HEK293T (cell line): ENCODE data around the gene MINDY4.

ENCODE experiments used
- CTBP1 ChIP-seq: fragments of 450-650 bp; IDR thresholded peaks from 2 replicates; pipeline ENCODE4 v1.6.1; 2016; ENCODE audit warnings: borderline replicate concordance
- FOXM1 ChIP-seq: fragments of 450-650 bp; IDR thresholded peaks from 2 replicates; pipeline ENCODE4 v1.6.1; 2017; ENCODE audit warnings: mild to moderate bottlenecking, borderline replicate concordance
- HDGF ChIP-seq: fragments of 450-650 bp; IDR thresholded peaks from 2 replicates; pipeline ENCODE4 v1.6.1; 2017; ENCODE audit warnings: antibody characterized with exemption, borderline replicate concordance
- SP1 ChIP-seq: fragments of 450-650 bp; IDR thresholded peaks from 2 replicates; pipeline ENCODE4 v1.6.1; 2017
- SUZ12 ChIP-seq: fragments of 450-650 bp; IDR thresholded peaks from 2 replicates; pipeline ENCODE4 v1.6.1; 2016; ENCODE audit warnings: mild to moderate bottlenecking
- ZNF384 ChIP-seq: fragments of 450-650 bp; IDR thresholded peaks from 2 replicates; pipeline ENCODE4 v1.6.1; 2016

DNA sequence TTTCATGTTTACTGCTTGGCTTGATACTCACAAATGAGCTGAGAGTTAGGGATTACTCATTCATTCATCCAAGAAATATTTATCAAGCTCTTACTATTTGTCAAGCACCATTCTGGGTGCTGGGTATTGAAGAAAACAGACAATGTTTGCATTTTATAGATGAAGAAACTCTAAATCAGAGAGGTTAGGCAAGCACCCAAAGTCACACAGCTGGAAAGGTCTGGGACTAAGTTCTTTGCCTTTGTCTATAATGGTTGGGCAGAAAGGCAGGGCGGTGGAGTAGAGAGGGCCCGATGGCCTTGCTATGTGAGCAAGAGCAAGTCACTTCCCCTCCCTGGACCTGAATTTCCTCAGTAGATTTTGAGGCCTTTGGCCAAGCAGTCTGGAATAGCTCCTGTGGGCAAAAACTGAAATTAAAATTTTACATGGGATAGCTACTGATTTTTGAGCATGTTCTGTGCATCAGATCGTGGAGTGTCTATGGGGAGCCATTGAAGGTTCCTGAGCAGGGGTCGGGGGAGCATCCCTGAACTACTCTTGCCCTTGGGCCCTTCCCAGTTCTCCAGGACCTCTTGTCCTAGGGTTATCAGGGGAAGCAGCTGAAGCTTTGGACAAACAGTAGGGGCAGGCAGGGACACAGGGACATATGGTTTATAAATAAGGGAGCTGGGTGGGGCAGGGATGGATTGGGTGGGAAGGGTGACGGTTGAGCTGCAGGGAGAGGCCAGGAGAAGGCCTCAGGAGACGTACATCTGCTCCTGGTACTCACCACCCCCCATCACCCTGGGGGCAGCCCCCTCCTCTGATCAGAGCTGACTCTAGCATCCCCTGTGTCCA is 163.7 kb downstream of the MINDY4 start:
- TF ChIP-seq CTBP1 (no peak), HDGF (no peak), ZNF384 (no peak), SP1 (no peak), SUZ12 (no peak), FOXM1 (no peak)
